ENCODE data around the gene REXO5.
"Not testable (repeated sequence)": the region's sequence is repeated elsewhere in the genome, so short reads cannot be mapped to it uniquely, and the experiment has no call there.

REXO5 gene

DNA sequence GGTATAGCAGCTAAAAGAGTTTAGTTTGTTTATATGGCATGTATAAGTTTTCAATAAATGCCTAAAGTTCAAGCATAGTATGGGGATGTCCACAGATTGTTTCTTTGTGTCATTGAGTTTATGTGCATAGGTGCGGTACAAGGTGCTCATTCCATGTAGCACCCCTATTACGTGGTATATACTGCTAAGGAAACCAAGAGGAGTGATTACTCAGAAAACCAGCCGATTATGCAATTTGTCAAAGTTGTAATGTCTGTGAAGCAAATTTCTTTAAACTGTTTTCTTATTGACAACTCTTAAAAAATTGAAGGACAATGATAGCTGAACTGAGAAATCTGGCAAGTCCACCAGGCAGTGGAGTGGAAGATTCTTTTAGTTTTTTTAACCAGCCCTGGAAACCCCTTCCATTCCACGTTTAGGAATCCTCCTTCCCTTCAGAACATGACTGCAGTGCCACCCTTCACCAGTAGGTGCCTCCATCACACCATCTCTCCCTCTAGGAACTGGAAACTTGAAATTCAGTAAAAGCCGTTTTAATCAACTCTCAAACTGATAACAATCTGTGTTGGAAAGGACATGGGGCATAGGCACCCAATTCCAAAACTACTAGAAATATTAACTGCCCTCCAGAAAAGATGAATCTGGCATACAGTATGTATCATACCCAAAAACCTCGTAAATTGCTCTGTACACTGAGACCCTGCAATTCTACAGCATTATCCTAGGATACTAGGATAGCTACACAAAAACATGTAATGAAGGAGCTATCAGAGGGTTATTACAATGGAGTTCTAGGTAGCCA is 43.5 kb downstream of the REXO5 start:
- no peaks in the 10 kb centered on the region for H3K27me3 ChIP-seq (ENCODE audit: insufficient read depth, low read length)
- peaks cover 8% of the 10 kb centered on the region for H3K36me3 ChIP-seq (ENCODE audit: insufficient read depth, low read length)
- H3K9ac ChIP-seq (ENCODE audit: low read depth, low read length), result no peak overlapping the region
- H3K9me3 ChIP-seq (ENCODE audit: insufficient read depth, low read depth, low read length), result no peaks in the 10 kb centered on the region
- 73% methylated on average over 6 of the region's 6 CpGs for WGBS
- no peak overlapping the region for H3K4me3 ChIP-seq (ENCODE audit: low read length)
- no peak overlapping the region for H3K27ac ChIP-seq (ENCODE audit: low read depth, low read length)
- H3K4me1 ChIP-seq (ENCODE audit: insufficient read depth, low read length), result no peaks in the 10 kb centered on the region

DNA sequence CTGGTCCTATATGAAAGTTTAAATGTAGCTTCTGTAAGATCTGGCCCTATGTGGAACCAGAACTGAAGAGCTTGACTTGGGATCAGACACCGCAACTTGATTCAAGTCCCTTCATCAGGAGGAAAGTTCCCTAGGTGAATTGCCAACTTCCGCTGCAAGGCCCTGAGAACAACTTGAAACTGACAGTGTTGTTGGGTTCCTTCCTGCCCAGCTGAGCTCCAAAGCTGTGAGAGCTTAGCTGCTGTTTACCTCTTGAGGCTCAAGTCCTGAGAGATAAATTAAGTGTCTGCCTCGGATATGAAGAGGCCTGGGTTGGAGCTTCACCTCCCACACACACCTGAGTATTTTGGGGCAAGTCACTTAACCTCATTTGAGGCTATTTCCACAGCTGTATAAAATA is 44.7 kb downstream of the REXO5 start:
- H3K9me3 ChIP-seq (ENCODE audit: insufficient read depth, low read depth, low read length), result no peaks in the 10 kb centered on the region
- H3K27ac ChIP-seq (ENCODE audit: low read depth, low read length), result no peak overlapping the region
- peaks cover 6% of the 10 kb centered on the region for H3K36me3 ChIP-seq (ENCODE audit: insufficient read depth, low read length)
- no peaks in the 10 kb centered on the region for H3K27me3 ChIP-seq (ENCODE audit: insufficient read depth, low read length)
- no peak overlapping the region for H3K4me3 ChIP-seq (ENCODE audit: low read length)
- 96% methylated on average over 3 of the region's 3 CpGs for WGBS
- H3K9ac ChIP-seq (ENCODE audit: low read depth, low read length), result no peak overlapping the region
- no peaks in the 10 kb centered on the region for H3K4me1 ChIP-seq (ENCODE audit: insufficient read depth, low read length)

DNA sequence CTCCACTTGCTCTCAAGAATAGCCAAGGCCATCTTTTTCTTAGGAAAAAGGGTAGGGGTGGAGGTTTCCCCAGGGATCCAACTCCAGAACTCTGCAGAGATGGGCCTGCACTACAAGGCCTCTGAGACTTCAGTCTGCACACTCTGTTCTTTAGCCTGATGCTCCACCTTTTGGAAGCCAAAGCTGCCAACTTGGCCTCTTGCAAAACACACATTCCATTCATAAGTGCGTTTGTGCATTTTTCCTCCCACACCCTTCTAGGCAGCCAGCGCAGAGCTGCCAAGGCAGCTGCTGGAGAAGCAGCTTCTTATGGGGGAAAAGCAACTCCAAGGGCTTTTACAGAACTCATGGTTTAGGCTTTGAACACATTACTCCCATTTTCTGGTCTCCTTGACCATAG is 45.3 kb downstream of the REXO5 start:
- Histone ChIP-seq H3K9me3 (ENCODE audit: insufficient read depth, low read depth, low read length) (no peaks in the 10 kb centered on the region), H3K27me3 (ENCODE audit: insufficient read depth, low read length) (no peaks in the 10 kb centered on the region), H3K9ac (ENCODE audit: low read depth, low read length) (no peak overlapping the region), H3K4me3 (ENCODE audit: low read length) (no peak overlapping the region), H3K4me1 (ENCODE audit: insufficient read depth, low read length) (no peaks in the 10 kb centered on the region), H3K36me3 (ENCODE audit: insufficient read depth, low read length) (peaks cover 5% of the 10 kb centered on the region; the same call in 1 of the 2 replicates), H3K27ac (ENCODE audit: low read depth, low read length) (no peak overlapping the region)
- WGBS, result 83% methylated on average over 2 of the region's 2 CpGs

DNA sequence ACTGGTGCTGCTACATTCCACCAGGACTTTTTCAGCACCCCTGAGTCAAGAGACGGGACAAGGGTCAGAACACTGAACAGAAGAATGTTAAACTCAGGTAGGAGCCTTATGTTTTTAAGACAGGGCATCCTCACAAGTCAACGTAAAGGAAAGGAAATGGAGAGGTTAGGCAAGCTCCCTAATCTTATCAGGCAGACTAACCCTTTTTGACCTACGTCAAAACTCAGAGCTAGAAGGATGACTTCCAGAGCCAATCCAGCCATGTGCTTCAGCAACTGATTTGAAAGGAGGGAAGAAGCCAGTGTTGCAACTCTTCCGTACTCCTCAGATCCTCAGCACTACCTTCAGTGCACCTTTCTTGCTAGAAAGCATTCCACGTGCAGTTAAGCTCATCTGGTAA is 46.8 kb downstream of the REXO5 start:
- Histone ChIP-seq H3K9ac (ENCODE audit: low read depth, low read length) (no peak overlapping the region), H3K27ac (ENCODE audit: low read depth, low read length) (no peak overlapping the region), H3K36me3 (ENCODE audit: insufficient read depth, low read length) (peaks cover 8% of the 10 kb centered on the region; the same call in 1 of the 2 replicates), H3K4me3 (ENCODE audit: low read length) (no peak overlapping the region), H3K4me1 (ENCODE audit: insufficient read depth, low read length) (peaks cover 13% of the 10 kb centered on the region; the same call in 1 of the 2 replicates), H3K27me3 (ENCODE audit: insufficient read depth, low read length) (no peaks in the 10 kb centered on the region), H3K9me3 (ENCODE audit: insufficient read depth, low read depth, low read length) (no peaks in the 10 kb centered on the region)
- WGBS, result 86% methylated on average over 4 of the region's 5 CpGs

DNA sequence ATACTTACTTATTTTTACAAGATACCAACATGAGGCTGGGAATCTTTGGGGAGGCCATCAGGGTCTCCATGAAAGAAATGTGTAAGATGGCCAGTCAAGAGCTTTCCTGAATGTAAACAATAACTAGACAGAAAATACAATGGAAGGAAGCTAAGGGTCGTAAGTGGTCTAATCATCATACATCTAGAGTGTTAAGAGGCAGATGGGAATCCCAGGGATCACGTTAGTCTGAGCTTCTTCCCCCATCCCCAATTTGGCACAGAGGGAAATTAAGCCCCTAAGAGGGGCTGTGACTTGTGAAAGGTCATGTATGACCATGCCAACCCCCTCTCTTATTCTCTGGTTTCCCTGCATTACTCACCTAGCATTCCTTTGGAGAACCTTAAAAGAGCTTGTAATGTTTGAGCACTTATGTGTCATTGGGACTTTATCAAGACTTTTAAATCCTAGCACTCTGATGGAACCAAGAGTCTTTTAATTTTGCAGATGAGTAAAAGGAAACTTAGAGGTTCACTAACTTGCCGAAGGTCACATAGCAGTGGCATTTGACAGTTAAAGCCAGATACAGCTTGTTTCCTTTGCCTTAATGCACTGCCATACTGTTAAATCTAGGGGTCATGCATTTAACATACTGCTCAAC is 47.8 kb downstream of the REXO5 start:
- H3K27me3 ChIP-seq (ENCODE audit: insufficient read depth, low read length), result no peaks in the 10 kb centered on the region
- H3K36me3 ChIP-seq (ENCODE audit: insufficient read depth, low read length), result peaks cover 8% of the 10 kb centered on the region; the same call in 1 of the 2 replicates
- no peak overlapping the region for H3K4me3 ChIP-seq (ENCODE audit: low read length)
- H3K9ac ChIP-seq (ENCODE audit: low read depth, low read length), result no peak overlapping the region
- 93% methylated on average over 3 of the region's 3 CpGs for WGBS
- H3K27ac ChIP-seq (ENCODE audit: low read depth, low read length), result no peak overlapping the region
- H3K4me1 ChIP-seq (ENCODE audit: insufficient read depth, low read length), result peaks cover 14% of the 10 kb centered on the region
- H3K9me3 ChIP-seq (ENCODE audit: insufficient read depth, low read depth, low read length), result no peaks in the 10 kb centered on the region

DNA sequence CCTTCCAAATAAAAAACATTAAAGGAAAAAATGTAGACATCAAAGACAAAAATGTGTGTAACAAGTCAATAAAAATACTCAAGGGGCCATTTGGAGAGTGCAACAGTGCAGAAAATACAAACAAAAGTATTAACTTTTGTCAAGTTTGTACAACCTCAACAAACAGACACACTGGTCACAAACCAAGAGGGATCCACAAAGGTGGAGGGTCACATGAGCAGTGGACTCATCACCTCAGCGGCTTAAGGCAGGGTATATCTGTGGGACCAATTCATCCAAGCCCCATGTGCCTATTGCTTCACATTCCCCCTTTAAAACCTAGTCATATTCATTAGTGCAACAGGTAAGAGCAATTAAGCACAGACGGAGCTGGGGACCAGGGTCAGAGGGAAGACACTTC is 48.6 kb downstream of the REXO5 start:
- Histone ChIP-seq H3K36me3 (ENCODE audit: insufficient read depth, low read length) (peaks cover 14% of the 10 kb centered on the region), H3K27ac (ENCODE audit: low read depth, low read length) (no peak overlapping the region)
- 91% methylated on average over 2 of the region's 2 CpGs for WGBS

DNA sequence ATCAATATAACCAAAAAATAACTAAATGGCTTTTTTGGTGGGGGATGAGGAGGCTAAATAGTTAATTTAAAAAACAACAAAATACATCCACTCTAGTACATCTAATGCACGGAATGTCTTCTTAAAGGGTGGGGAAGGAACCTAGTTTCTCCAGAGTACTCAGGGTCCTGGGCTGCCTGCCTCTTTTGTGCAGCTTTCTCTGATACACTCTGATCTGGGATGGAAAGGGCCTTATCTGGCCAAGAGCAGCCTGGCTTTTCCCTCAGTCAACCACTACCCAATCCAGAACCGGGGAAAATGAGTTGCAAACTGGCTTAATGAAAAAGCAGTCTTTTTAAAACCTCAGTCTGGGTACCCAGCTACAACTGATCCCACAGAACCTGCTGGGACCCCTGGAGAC is 51.0 kb downstream of the REXO5 start:
- Histone ChIP-seq H3K27me3 (ENCODE audit: insufficient read depth, low read length) (no peaks in the 10 kb centered on the region), H3K36me3 (ENCODE audit: insufficient read depth, low read length) (peaks cover 23% of the 10 kb centered on the region), H3K4me3 (ENCODE audit: low read length) (no peak overlapping the region), H3K27ac (ENCODE audit: low read depth, low read length) (no peak overlapping the region), H3K9ac (ENCODE audit: low read depth, low read length) (no peak overlapping the region), H3K9me3 (ENCODE audit: insufficient read depth, low read depth, low read length) (no peaks in the 10 kb centered on the region), H3K4me1 (ENCODE audit: insufficient read depth, low read length) (peaks cover 32% of the 10 kb centered on the region)
- 86% methylated on average over 2 of the region's 2 CpGs for WGBS

More for the DNA sequence above, 48.6 kb downstream of the REXO5 start:
- Histone ChIP-seq H3K4me1 (ENCODE audit: insufficient read depth, low read length) (peaks cover 23% of the 10 kb centered on the region), H3K9ac (ENCODE audit: low read depth, low read length) (no peak overlapping the region), H3K4me3 (ENCODE audit: low read length) (no peak overlapping the region), H3K27me3 (ENCODE audit: insufficient read depth, low read length) (no peaks in the 10 kb centered on the region), H3K9me3 (ENCODE audit: insufficient read depth, low read depth, low read length) (no peaks in the 10 kb centered on the region)

DNA sequence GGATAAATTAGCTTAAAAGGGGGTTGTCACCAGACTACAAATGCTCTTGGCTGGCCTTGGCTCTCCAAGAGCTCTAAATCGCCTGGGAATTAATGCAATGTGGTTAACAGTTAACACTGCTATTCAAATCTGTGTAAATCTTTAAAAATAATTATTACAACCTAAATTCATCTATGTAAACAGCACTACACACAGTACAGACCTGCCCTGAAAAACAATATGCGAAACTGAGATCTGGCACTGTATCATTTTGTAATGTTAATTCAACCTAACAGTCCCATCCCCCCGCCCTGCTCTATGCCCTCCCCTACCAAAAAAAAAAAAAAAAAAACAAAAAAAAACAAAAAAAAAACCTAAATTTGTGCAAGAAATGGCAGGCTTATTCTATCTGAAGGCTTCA is 52.9 kb downstream of the REXO5 start:
- H3K27me3 ChIP-seq (ENCODE audit: insufficient read depth, low read length), result no peaks in the 10 kb centered on the region
- H3K4me1 ChIP-seq (ENCODE audit: insufficient read depth, low read length), result peaks cover 32% of the 10 kb centered on the region
- H3K4me3 ChIP-seq (ENCODE audit: low read length), result no peak overlapping the region
- H3K36me3 ChIP-seq (ENCODE audit: insufficient read depth, low read length), result peaks cover 23% of the 10 kb centered on the region
- H3K9ac ChIP-seq (ENCODE audit: low read depth, low read length), result no peak overlapping the region
- 87% methylated on average over 3 of the region's 3 CpGs for WGBS
- no peak overlapping the region for H3K27ac ChIP-seq (ENCODE audit: low read depth, low read length)
- no peaks in the 10 kb centered on the region for H3K9me3 ChIP-seq (ENCODE audit: insufficient read depth, low read depth, low read length)

DNA sequence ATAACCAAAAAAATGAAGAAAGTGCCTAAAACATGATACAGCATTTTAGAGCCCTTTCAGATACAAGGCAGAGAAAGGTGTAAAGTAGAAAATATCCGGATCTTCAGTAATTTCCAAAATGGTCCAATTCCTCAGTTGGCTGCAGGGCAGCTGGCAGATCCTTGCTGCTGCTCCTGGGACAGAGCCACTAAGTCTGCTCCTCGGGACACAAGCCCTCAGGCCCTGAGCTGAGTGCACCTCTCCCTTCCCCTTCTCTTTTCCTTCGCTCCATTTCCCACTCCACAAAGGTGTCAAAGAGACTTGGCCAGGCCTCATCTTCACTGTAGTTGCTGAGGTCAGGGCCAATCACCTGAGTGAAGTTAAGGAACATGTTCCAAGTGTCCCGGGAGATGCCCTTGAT is 53.4 kb downstream of the REXO5 start:
- no peaks in the 10 kb centered on the region for H3K27me3 ChIP-seq (ENCODE audit: insufficient read depth, low read length)
- 85% methylated on average over 4 of the region's 4 CpGs for WGBS
- no peak overlapping the region for H3K4me3 ChIP-seq (ENCODE audit: low read length)
- peaks cover 32% of the 10 kb centered on the region for H3K4me1 ChIP-seq (ENCODE audit: insufficient read depth, low read length)
- no peak overlapping the region; the same call in 1 of the 2 replicates for H3K9ac ChIP-seq (ENCODE audit: low read depth, low read length)
- peak overlapping the region; percentile 34; the same call in 1 of the 2 replicates for H3K27ac ChIP-seq (ENCODE audit: low read depth, low read length)
- no peaks in the 10 kb centered on the region for H3K9me3 ChIP-seq (ENCODE audit: insufficient read depth, low read depth, low read length)
- H3K36me3 ChIP-seq (ENCODE audit: insufficient read depth, low read length), result peaks cover 23% of the 10 kb centered on the region

DNA sequence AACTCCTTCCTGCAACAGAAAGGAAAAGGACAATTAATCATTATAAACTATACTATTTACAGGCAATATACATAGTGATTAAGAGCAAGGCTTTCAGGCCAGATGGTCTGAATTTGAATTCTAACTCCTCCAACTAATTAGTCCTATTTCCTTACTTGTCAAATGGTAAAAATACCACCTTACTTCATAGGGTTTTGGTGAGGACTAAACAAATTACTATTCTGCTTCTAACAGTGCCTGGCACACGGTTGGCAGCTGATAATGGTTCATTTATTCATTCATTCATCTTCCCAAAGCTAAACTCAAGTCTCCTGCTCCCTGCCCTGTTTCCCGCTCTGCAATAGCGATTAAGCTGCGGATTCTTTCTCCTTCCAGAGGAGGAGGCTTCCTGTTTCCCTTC is 54.0 kb downstream of the REXO5 start:
- Histone ChIP-seq H3K27ac (ENCODE audit: low read depth, low read length) (no peak overlapping the region), H3K9ac (ENCODE audit: low read depth, low read length) (no peak overlapping the region), H3K36me3 (ENCODE audit: insufficient read depth, low read length) (peaks cover 19% of the 10 kb centered on the region), H3K4me1 (ENCODE audit: insufficient read depth, low read length) (peaks cover 33% of the 10 kb centered on the region), H3K9me3 (ENCODE audit: insufficient read depth, low read depth, low read length) (no peaks in the 10 kb centered on the region), H3K4me3 (ENCODE audit: low read length) (no peak overlapping the region), H3K27me3 (ENCODE audit: insufficient read depth, low read length) (no peaks in the 10 kb centered on the region)
- 92% methylated on average over 4 of the region's 4 CpGs for WGBS

DNA sequence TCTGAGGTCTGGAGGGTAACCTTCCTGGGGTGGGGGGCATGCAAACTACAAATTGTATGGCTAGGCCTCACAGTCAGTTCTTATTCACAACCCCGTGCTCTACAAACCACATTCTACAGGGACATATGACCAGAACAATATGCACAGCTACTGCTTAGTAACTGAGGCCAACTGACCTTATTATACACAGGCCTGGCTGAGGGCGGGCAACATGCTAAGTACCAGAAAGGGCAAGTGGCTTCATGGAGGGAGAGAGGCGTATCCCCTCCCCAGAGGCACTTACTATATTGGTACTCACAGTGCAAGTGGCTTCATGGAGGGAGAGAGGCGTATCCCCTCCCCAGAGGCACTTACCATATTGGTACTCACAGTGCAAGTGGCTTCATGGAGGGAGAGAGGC is 54.7 kb downstream of the REXO5 start:
- H3K9ac ChIP-seq (ENCODE audit: low read depth, low read length); H3K27me3 ChIP-seq (ENCODE audit: insufficient read depth, low read length); H3K27ac ChIP-seq (ENCODE audit: low read depth, low read length); H3K9me3 ChIP-seq (ENCODE audit: insufficient read depth, low read depth, low read length); H3K4me3 ChIP-seq (ENCODE audit: low read length): not testable (repeated sequence)
- H3K36me3 ChIP-seq (ENCODE audit: insufficient read depth, low read length), result peaks cover 19% of the 10 kb centered on the region
- H3K4me1 ChIP-seq (ENCODE audit: insufficient read depth, low read length), result peaks cover 39% of the 10 kb centered on the region
- 88% methylated on average over 2 of the region's 4 CpGs for WGBS

All from HUES64 (cell line).